Gastroesophageal sphincter (tissue), 3 donors: Measurements from ENCODE around the gene POU2AF2.
"Not testable (repeated sequence)": the region's sequence is repeated elsewhere in the genome, so short reads cannot be mapped to it uniquely, and the experiment has no call there.

ENCODE experiments used
- EP300 ChIP-seq: sonication (generic); formaldehyde crosslinking; IDR thresholded peaks from one replicate; pipeline ENCODE4 v1.6.1; 2017; ENCODE audit warnings: antibody characterized with exemption, mild to moderate bottlenecking
- POLR2A ChIP-seq, 2 donors: fragments of 450-650 bp; IDR thresholded peaks; one replicate each; pipeline ENCODE4 v1.6.1; 2017; ENCODE audit warnings: antibody characterized with exemption in 2 of 2, mild to moderate bottlenecking in 2 of 2, moderate library complexity in 1 of 2
- POLR2AphosphoS5 ChIP-seq: sonication (generic); formaldehyde crosslinking; IDR thresholded peaks from one replicate; pipeline ENCODE4 v1.6.1; 2017; ENCODE audit warnings: antibody characterized with exemption
- TF ChIP-seq, protein P1 (sequence below), 4 experiments: fragments of 200-600 bp in 2 of 4; fragments of 450-650 bp in 2 of 4; sonication (generic) in 1 of 4; IDR thresholded peaks; one replicate each; pipeline ENCODE4 v1.5.1; 2017 to 2019; ENCODE audit warnings: antibody characterized with exemption in 4 of 4, mild to moderate bottlenecking in 2 of 4, moderate library complexity in 2 of 4

DNA sequence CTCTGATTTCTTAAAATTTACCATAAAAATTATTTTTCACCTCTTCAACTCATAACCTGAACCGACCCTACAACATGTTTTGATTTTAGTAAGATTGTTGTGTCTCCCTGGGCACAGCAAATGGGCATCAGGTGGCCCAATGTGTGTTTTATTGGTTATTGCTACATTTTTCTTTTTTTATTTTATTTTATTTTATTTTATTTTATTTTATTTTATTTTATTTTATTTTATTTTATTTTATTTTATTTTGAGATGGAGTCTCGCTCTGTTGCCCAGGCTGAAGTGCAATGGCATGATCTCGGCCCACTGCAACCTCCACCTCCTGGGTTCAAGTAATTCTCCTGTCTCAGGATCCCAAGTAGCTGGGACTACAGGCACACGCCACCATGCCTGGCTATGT, 22.8 kb downstream of the POU2AF2 start:
- TF ChIP-seq, protein P1, sequence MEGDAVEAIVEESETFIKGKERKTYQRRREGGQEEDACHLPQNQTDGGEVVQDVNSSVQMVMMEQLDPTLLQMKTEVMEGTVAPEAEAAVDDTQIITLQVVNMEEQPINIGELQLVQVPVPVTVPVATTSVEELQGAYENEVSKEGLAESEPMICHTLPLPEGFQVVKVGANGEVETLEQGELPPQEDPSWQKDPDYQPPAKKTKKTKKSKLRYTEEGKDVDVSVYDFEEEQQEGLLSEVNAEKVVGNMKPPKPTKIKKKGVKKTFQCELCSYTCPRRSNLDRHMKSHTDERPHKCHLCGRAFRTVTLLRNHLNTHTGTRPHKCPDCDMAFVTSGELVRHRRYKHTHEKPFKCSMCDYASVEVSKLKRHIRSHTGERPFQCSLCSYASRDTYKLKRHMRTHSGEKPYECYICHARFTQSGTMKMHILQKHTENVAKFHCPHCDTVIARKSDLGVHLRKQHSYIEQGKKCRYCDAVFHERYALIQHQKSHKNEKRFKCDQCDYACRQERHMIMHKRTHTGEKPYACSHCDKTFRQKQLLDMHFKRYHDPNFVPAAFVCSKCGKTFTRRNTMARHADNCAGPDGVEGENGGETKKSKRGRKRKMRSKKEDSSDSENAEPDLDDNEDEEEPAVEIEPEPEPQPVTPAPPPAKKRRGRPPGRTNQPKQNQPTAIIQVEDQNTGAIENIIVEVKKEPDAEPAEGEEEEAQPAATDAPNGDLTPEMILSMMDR (IDR thresholded peaks at IDR 0.05) = not testable (repeated sequence)
- TF ChIP-seq POLR2AphosphoS5; POLR2A (IDR thresholded peaks at IDR 0.05); EP300: not testable (repeated sequence)
